ENCODE measurements around the gene DNAH14. TPM values are rescaled to one million over a fixed set of nuclear protein-coding genes. Genes with fewer than 3 reads are reported as not detected.

DNAH14 gene
- total and polyA plus RNA-seq, 2 of the 13 experiments (the other 11 are each of a cell fraction or from before 2014, with no cell fraction given), result 4.5 to 27.5 TPM

DNA sequence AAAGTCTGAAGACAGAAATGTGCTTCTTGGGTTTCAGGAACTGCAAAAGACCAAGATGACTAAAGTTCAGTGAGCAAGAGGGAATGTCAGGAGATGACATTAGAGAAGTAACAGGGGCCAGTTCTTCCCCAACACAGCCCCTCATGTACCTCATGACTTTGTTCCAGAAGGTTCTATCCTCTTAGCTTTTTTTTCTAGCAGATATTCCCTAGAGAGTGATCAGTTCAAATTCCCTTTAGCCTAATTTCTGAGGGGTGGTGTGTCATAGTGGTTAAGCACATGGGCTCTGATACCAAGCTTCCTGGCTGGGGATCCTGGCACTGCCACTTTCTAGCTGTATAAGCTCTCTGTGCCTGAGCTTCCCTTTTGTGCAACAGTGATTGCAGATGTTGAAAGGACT is 390.4 kb downstream of the DNAH14 start:
- H3K27ac ChIP-seq (ENCODE audit: extremely low read length, insufficient read depth, low read length), result no peak overlapping the region
- in situ Hi-C loops (cut with HindIII; ENCODE audit: extremely low pct_ligation_motif_present, low pct_unique_long_range_greater_than_20kb), result loop anchor here (25.0 kb wide), 1 partner anchor 642 kb away; no protein-coding TSS in a partner anchor
- ATAC-seq, result no peak
- no peak for TF ChIP-seq PRMT3 (CRISPR knock-in tag; IDR thresholded peaks at IDR 0.05; ENCODE audit: borderline replicate concordance, low read depth)
- TF ChIP-seq ZNF260 (CRISPR knock-in tag; IDR thresholded peaks at IDR 0.05; ENCODE audit: borderline replicate concordance, low read depth), result no peak
- TF ChIP-seq CHD4 (IDR thresholded peaks at IDR 0.05; ENCODE audit: borderline replicate concordance, low read length), result no peak
- TF ChIP-seq ZNF337 (CRISPR knock-in tag; IDR thresholded peaks at IDR 0.05; ENCODE audit: borderline replicate concordance, low read depth), result no peak
- no peak for TF ChIP-seq GLI4 (CRISPR knock-in tag; IDR thresholded peaks at IDR 0.05; ENCODE audit: borderline replicate concordance)
- TF ChIP-seq MBD4 (IDR thresholded peaks at IDR 0.05; ENCODE audit: borderline replicate concordance, low read length), result no peak
- no peak for TF ChIP-seq U2AF2 (IDR thresholded peaks at IDR 0.05; ENCODE audit: low read depth, low read length)
- TF ChIP-seq, protein P1, sequence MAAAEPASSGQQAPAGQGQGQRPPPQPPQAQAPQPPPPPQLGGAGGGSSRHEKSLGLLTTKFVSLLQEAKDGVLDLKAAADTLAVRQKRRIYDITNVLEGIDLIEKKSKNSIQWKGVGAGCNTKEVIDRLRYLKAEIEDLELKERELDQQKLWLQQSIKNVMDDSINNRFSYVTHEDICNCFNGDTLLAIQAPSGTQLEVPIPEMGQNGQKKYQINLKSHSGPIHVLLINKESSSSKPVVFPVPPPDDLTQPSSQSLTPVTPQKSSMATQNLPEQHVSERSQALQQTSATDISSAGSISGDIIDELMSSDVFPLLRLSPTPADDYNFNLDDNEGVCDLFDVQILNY (CRISPR knock-in tag; conservative IDR thresholded peaks at IDR 0.05), result no peak
- TF ChIP-seq, protein P2, sequence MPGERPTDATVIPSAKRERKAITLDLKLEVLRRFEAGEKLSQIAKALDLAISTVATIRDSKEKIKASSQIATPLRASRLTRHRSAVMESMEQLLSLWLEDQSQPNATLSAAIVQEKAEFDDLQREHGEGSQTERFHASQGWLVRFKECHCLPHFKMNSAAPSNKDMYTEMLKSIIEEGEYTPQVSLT (CRISPR knock-in tag; IDR thresholded peaks at IDR 0.05; ENCODE audit: borderline replicate concordance, low read depth), result no peak
- no peak for TF ChIP-seq ELF4 (CRISPR knock-in tag; IDR thresholded peaks at IDR 0.05; ENCODE audit: borderline replicate concordance)
- no peak for TF ChIP-seq ZNF235 (CRISPR knock-in tag; IDR thresholded peaks at IDR 0.05; ENCODE audit: borderline replicate concordance)
- no peak for TF ChIP-seq ATAD3A (CRISPR knock-in tag; IDR thresholded peaks at IDR 0.05)
- no peak for TF ChIP-seq ZNF20 (CRISPR knock-in tag; IDR thresholded peaks at IDR 0.05)
- TF ChIP-seq, protein P3, sequence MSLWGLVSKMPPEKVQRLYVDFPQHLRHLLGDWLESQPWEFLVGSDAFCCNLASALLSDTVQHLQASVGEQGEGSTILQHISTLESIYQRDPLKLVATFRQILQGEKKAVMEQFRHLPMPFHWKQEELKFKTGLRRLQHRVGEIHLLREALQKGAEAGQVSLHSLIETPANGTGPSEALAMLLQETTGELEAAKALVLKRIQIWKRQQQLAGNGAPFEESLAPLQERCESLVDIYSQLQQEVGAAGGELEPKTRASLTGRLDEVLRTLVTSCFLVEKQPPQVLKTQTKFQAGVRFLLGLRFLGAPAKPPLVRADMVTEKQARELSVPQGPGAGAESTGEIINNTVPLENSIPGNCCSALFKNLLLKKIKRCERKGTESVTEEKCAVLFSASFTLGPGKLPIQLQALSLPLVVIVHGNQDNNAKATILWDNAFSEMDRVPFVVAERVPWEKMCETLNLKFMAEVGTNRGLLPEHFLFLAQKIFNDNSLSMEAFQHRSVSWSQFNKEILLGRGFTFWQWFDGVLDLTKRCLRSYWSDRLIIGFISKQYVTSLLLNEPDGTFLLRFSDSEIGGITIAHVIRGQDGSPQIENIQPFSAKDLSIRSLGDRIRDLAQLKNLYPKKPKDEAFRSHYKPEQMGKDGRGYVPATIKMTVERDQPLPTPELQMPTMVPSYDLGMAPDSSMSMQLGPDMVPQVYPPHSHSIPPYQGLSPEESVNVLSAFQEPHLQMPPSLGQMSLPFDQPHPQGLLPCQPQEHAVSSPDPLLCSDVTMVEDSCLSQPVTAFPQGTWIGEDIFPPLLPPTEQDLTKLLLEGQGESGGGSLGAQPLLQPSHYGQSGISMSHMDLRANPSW (CRISPR knock-in tag; IDR thresholded peaks at IDR 0.05; ENCODE audit: borderline replicate concordance), result no peak

More for the DNA sequence above, 390.4 kb downstream of the DNAH14 start:
- Histone ChIP-seq H3K9me3 (ENCODE audit: low read length) (no peaks in the 10 kb centered on the region), H3K79me2 (ENCODE audit: insufficient read depth, low read length) (no peaks in the 10 kb centered on the region), H2AFZ (ENCODE audit: low read length) (no peak overlapping the region), H4K20me1 (ENCODE audit: insufficient read depth, low read length) (no peaks in the 10 kb centered on the region), H3K27me3 (ENCODE audit: control insufficient read depth in 1 of 2, insufficient read depth in 2 of 2, low read length in 2 of 2) (no peaks in the 10 kb centered on the region), H3K4me1 (ENCODE audit: insufficient read depth, low read length) (no peaks in the 10 kb centered on the region), H3K4me2 (ENCODE audit: low read depth, low read length) (no peak overlapping the region), H3K4me3 (replicated peaks in 1 of 3; ENCODE audit: insufficient read depth in 1 of 3, low read depth in 2 of 3, low read length in 3 of 3) (no peak overlapping the region), H3K9ac (ENCODE audit: insufficient read depth, low read depth, low read length) (no peak overlapping the region), H3K36me3 (replicated peaks in 1 of 2; ENCODE audit: control insufficient read depth in 1 of 2, insufficient read depth in 2 of 2, low read length in 2 of 2) (no peaks in the 10 kb centered on the region)
- BruUV-seq (replicated peaks), result no TSS peak
- no peak for DNase-seq (ENCODE audit: low spot score)
- no peak for FAIRE-seq
- POLR2A ChIA-PET, result no interaction called here
- CTCF ChIA-PET (ENCODE audit: low intra/inter-chr PET ratio, low total read pairs), result interaction anchor here (1.7 kb wide), 1 partner anchor 155 kb away, joined by 6 read pairs; no protein-coding TSS in a partner anchor
- intact Hi-C loops (cut with micrococcal nuclease; ENCODE audit: unreplicated experiment), result loop anchor here (2.0 to 5.0 kb wide), 2 partner anchors 122 to 657 kb away; no protein-coding TSS in a partner anchor
